ENCODE data around the gene MAP3K8.

Gene MAP3K8

DNA sequence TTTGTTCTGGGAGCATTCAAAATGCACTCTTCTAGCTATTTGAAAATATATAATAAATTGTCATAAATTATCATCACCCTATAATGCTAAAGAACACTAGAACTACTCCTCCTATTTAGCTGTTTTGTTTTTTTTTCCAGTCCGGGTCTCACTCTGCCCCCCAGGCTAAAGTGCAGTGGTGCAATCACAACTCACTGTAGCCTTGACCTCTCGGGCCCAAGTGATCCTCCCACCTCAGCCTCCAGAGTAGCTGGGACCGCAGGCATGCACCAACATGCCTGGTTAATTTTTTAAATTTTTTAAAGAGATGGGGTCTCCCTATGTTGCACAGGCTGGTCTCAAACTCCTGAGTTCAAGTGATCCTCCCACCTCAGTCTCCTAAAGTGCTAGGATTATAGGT, 43.8 kb upstream of the MAP3K8 start:
- TF ChIP-seq, protein P1, sequence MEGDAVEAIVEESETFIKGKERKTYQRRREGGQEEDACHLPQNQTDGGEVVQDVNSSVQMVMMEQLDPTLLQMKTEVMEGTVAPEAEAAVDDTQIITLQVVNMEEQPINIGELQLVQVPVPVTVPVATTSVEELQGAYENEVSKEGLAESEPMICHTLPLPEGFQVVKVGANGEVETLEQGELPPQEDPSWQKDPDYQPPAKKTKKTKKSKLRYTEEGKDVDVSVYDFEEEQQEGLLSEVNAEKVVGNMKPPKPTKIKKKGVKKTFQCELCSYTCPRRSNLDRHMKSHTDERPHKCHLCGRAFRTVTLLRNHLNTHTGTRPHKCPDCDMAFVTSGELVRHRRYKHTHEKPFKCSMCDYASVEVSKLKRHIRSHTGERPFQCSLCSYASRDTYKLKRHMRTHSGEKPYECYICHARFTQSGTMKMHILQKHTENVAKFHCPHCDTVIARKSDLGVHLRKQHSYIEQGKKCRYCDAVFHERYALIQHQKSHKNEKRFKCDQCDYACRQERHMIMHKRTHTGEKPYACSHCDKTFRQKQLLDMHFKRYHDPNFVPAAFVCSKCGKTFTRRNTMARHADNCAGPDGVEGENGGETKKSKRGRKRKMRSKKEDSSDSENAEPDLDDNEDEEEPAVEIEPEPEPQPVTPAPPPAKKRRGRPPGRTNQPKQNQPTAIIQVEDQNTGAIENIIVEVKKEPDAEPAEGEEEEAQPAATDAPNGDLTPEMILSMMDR (IDR thresholded peaks at IDR 0.05; ENCODE audit: low read depth, low read length, missing control alignments): no peak
- no peak overlapping the region for H3K4me3 ChIP-seq (ENCODE audit: low read depth, low read length)
- no peak overlapping the region for H3K27ac ChIP-seq
- no peaks in the 10 kb centered on the region for H3K27me3 ChIP-seq (replicated peaks)
- no peak for DNase-seq
- H3K36me3 ChIP-seq (replicated peaks): no peaks in the 10 kb centered on the region
- in situ Hi-C loops (cut with HindIII; ENCODE audit: low pct_ligation_motif_present, low sequenced_read_pairs): no loop called here

DNA sequence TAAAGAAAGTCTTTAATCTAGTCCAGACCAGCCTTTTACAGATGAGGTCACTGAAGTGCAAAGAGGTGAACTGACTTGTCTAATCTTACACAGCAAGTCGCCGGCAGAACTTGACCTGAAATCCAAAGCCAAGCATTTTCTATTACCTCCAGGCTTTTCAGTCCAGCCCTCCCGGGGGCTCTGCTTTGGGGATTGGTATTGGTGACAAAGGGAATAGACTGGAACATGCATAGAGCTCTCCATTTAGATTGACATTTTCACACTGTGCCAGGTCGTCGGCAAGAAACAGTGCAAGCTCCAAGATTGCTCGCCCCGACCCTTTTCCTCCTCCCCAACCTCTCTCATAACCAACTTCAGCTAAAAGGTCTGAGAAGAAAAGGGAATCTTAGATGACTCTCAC, 42.7 kb upstream of the MAP3K8 start:
- H3K27me3 ChIP-seq (replicated peaks): no peaks in the 10 kb centered on the region
- H3K27ac ChIP-seq: no peak overlapping the region
- H3K4me3 ChIP-seq (ENCODE audit: low read depth, low read length): no peak overlapping the region
- TF ChIP-seq, protein P1 (IDR thresholded peaks at IDR 0.05; ENCODE audit: low read depth, low read length, missing control alignments): no peak
- H3K36me3 ChIP-seq (replicated peaks): no peaks in the 10 kb centered on the region
- in situ Hi-C loops (cut with HindIII; ENCODE audit: low pct_ligation_motif_present, low sequenced_read_pairs): no loop called here
- DNase-seq: no peak

DNA sequence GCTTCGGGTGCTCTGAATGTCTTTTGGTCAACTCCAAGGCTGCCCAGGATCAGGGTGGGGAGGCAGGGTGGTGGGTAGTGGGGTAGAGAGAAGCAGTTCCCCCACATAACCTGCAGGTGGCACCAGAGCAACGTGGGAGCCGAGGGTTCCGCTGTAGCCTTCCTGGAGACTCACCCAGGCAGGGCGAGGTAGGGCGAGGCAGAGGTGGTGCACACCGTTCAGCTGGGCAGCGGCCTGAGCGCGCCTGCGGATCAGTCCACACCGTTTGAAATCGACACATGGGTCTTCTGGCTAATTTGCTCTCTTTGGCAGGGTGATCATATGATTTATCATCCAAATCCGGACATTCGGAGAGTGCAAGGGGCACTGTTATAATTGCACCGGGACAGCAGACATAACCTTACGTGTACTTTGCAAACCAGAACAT, 41.4 kb upstream of the MAP3K8 start:
- no peaks in the 10 kb centered on the region for H3K27me3 ChIP-seq (replicated peaks)
- in situ Hi-C loops (cut with HindIII; ENCODE audit: low pct_ligation_motif_present, low sequenced_read_pairs): no loop called here
- H3K4me3 ChIP-seq (ENCODE audit: low read depth, low read length): no peak overlapping the region
- no peaks in the 10 kb centered on the region for H3K36me3 ChIP-seq (replicated peaks)
- TF ChIP-seq, protein P1 (IDR thresholded peaks at IDR 0.05; ENCODE audit: low read depth, low read length, missing control alignments): peak; percentile 94
- H3K27ac ChIP-seq: no peak overlapping the region
- DNase-seq: peak; percentile 27

DNA sequence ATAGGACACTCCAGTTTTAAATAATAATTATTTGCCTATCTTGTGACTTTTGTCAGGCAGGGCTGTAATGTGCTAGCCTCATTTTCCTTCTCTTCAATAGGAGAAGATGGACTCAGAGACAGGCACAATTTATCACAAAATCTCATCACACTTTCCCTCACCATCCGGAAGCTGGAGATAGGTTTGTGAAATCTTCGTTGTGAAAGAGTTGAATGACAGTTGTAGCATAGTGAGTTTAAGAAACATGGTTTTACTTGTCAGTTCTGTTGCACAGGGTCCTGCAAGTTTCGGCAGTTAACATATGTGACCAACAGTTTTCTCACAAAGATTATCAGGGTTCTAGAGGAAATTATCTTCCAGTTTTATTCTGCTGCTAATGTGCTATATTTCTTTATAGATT, 37.7 kb upstream of the MAP3K8 start:
- TF ChIP-seq, protein P1 (IDR thresholded peaks at IDR 0.05; ENCODE audit: low read depth, low read length, missing control alignments): no peak
- Histone ChIP-seq H3K36me3 (replicated peaks) (no peaks in the 10 kb centered on the region), H3K27me3 (replicated peaks) (no peaks in the 10 kb centered on the region), H3K4me3 (ENCODE audit: low read depth, low read length) (no peak overlapping the region), H3K27ac (no peak overlapping the region)
- in situ Hi-C loops (cut with HindIII; ENCODE audit: low pct_ligation_motif_present, low sequenced_read_pairs): no loop called here
- no peak for DNase-seq

DNA sequence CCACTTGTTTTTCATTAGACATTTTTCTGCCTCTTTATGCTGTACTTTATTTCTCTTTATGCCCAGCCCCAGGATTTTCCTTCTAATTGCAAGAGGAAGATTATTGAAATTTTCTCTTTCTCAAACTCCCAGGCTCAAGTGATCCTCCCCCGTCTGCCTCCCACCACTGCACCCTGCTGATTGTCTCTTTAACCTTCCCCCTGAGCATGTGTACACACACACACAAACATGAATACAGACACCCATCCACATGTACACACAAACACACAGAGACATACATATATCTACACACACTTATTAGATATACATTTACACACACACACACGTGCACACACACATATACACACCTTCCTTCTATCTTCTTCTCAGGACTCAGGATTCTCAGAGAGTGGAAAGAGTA, 37.3 kb upstream of the MAP3K8 start:
- Histone ChIP-seq H3K36me3 (replicated peaks) (no peaks in the 10 kb centered on the region), H3K27me3 (replicated peaks) (no peaks in the 10 kb centered on the region), H3K27ac (no peak overlapping the region), H3K4me3 (ENCODE audit: low read depth, low read length) (no peak overlapping the region)
- TF ChIP-seq, protein P1 (IDR thresholded peaks at IDR 0.05; ENCODE audit: low read depth, low read length, missing control alignments): no peak
- in situ Hi-C loops (cut with HindIII; ENCODE audit: low pct_ligation_motif_present, low sequenced_read_pairs): no loop called here
- DNase-seq: no peak

DNA sequence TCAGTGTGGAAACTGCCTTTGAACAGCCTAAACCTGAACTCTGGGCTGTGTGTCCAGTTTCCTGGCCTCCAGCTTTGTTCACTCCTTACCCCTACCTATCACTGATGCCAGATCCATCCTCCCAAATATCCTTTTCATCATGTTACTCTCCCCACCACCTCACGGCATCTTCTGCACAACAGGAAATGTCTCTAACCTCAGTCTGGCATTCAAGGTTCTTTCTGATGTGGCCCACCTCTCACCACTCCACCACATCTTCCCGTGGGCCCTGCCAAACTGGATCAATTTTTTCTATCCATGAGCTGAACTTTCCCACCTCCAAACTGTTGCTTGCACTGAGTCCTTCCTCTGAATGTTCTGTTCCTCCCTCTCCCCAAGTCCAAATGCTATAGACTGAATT, 35.8 kb upstream of the MAP3K8 start:
- no peak for DNase-seq
- H3K27ac ChIP-seq: no peak overlapping the region
- no peak overlapping the region for H3K4me3 ChIP-seq (ENCODE audit: low read depth, low read length)
- H3K36me3 ChIP-seq (replicated peaks): no peaks in the 10 kb centered on the region
- no peaks in the 10 kb centered on the region for H3K27me3 ChIP-seq (replicated peaks)
- TF ChIP-seq, protein P1 (IDR thresholded peaks at IDR 0.05; ENCODE audit: low read depth, low read length, missing control alignments): no peak
- in situ Hi-C loops (cut with HindIII; ENCODE audit: low pct_ligation_motif_present, low sequenced_read_pairs): no loop called here

All from brain microvascular endothelial cell (primary cell).